Activated CD4-positive, alpha-beta memory T cell treated with anti-CD3 and anti-CD28 coated beads for 36 hours (primary cell): ENCODE measurements around the gene PLA2G1B. TPM values are rescaled to one million over a fixed set of nuclear protein-coding genes. Genes with fewer than 3 reads are reported as not detected.

Experiments
- CTCF ChIA-PET: fragments of 350-600 bp; sonication (Branson Sonifier 250); formaldehyde crosslinking; loops from one replicate; lab custom pipeline; 2021; ENCODE audit warnings: antibody characterized with exemption, inconsistent platforms; lab: Charles Lee
- POLR2A ChIA-PET: fragments of 350-600 bp; sonication (Branson Sonifier 250); formaldehyde crosslinking; loops from one replicate; lab custom pipeline; 2021; ENCODE audit warnings: antibody characterized with exemption; lab: Charles Lee
- DNase-seq: peaks from one replicate; pipeline ENCODE4 v3.0.0-alpha.2; 2020
- H3K27ac Mint-ChIP-seq: one replicate; pipeline ENCODE4 v1.8.0; 2021; ENCODE audit warnings: mixed read lengths
- H3K27me3 Mint-ChIP-seq: one replicate; pipeline ENCODE4 v1.8.0; 2021; ENCODE audit warnings: mixed read lengths
- H3K36me3 Mint-ChIP-seq: one replicate; pipeline ENCODE4 v1.8.0; 2021; ENCODE audit warnings: mixed read lengths
- H3K4me1 Mint-ChIP-seq: one replicate; pipeline ENCODE4 v1.8.0; 2021; ENCODE audit warnings: low read depth, mixed read lengths
- H3K4me3 Mint-ChIP-seq: one replicate; pipeline ENCODE4 v1.8.0; 2021; ENCODE audit warnings: mild to moderate bottlenecking, mixed read lengths
- H3K9me3 Mint-ChIP-seq: one replicate; pipeline ENCODE4 v1.8.0; 2021; ENCODE audit warnings: mixed read lengths
- intact Hi-C: fragments of 100-400 bp; cut with micrococcal nuclease; formaldehyde crosslinking; loops from one replicate; pipeline ENCODE4 v1.15.1; 2023
- total RNA-seq, 2 experiments: library from RNA; stranded (reverse); gene quantifications; one replicate each; pipeline ENCODE4 v1.2.3, GENCODE V29; 2021

PLA2G1B gene
- not detected for total RNA-seq

- ChIA-PET CTCF (interaction anchor here (1.0 to 2.1 kb wide), 6 partner anchors 10 to 254 kb away, joined by 3 to 10 read pairs (median 6); partner anchors contain the start of gene POP5), POLR2A (interaction anchor here (1.2 kb wide), 1 partner anchor 36 kb away, joined by 5 read pairs; the partner anchor contains the start of gene RNU4-2)
- Mint-ChIP-seq H3K27me3 (peaks cover 2% of the 10 kb centered on the region), H3K4me1 (peaks cover 2% of the 10 kb centered on the region), H3K9me3 (no peaks in the 10 kb centered on the region), H3K4me3 (no peak within 1 kb of the TSS), H3K36me3 (no peaks in the 10 kb centered on the region), H3K27ac (no peak within 1 kb of the TSS)
- intact Hi-C loops = no loop called here
- DNase-seq = no peak
Observed at GRCh38 chr12:120327593-120327992, at the start of gene PLA2G1B. PLA2G1B (minus strand) TSS chr12:120327779; CDS start chr12:120327753, 26 bp downstream.

GRCh38 chr12:120376934-120377572 is 49.5 kb upstream of the PLA2G1B start:
- peaks cover 35% of the 10 kb centered on the region for H3K27me3 Mint-ChIP-seq
- H3K27ac Mint-ChIP-seq = no peak overlapping the region
- H3K9me3 Mint-ChIP-seq = no peaks in the 10 kb centered on the region
- DNase-seq = no peak
- no peaks in the 10 kb centered on the region for H3K36me3 Mint-ChIP-seq
- ChIA-PET POLR2A (interaction anchor here (0.6 kb wide), 1 partner anchor 64 kb away, joined by 3 read pairs; no protein-coding TSS in a partner anchor), CTCF (interaction anchor here (0.9 kb wide), 1 partner anchor 9 kb away, joined by 3 read pairs; no protein-coding TSS in a partner anchor)
- H3K4me3 Mint-ChIP-seq = no peak overlapping the region
- intact Hi-C loops = no loop called here
- H3K4me1 Mint-ChIP-seq = no peaks in the 10 kb centered on the region

- Mint-ChIP-seq H3K4me1 (no peaks in the 10 kb centered on the region), H3K27ac (no peak overlapping the region), H3K9me3 (no peaks in the 10 kb centered on the region), H3K36me3 (no peaks in the 10 kb centered on the region), H3K27me3 (peaks cover 38% of the 10 kb centered on the region), H3K4me3 (no peak overlapping the region)
- DNase-seq = no peak
- CTCF ChIA-PET = interaction anchor here (0.9 kb wide), 1 partner anchor 9 kb away, joined by 3 read pairs; no protein-coding TSS in a partner anchor
- POLR2A ChIA-PET = no interaction called here
- intact Hi-C loops = no loop called here
Observed at GRCh38 chr12:120376416-120376815, 48.8 kb upstream of the PLA2G1B start.

GRCh38 chr12:120376009-120376408 is 48.4 kb upstream of the PLA2G1B start:
- H3K36me3 Mint-ChIP-seq = no peaks in the 10 kb centered on the region
- no peak for DNase-seq
- no peaks in the 10 kb centered on the region for H3K9me3 Mint-ChIP-seq
- intact Hi-C loops = no loop called here
- ChIA-PET POLR2A (no interaction called here), CTCF (interaction anchor here (0.9 to 2.2 kb wide), 2 partner anchors 8 to 19 kb away, joined by 3 to 6 read pairs; no protein-coding TSS in a partner anchor)
- H3K4me1 Mint-ChIP-seq = no peaks in the 10 kb centered on the region
- H3K27ac Mint-ChIP-seq = no peak overlapping the region
- no peak overlapping the region for H3K4me3 Mint-ChIP-seq
- peaks cover 38% of the 10 kb centered on the region for H3K27me3 Mint-ChIP-seq

- intact Hi-C loops = no loop called here
- H3K27me3 Mint-ChIP-seq = peaks cover 50% of the 10 kb centered on the region
- no peak for DNase-seq
- no peaks in the 10 kb centered on the region for H3K36me3 Mint-ChIP-seq
- H3K9me3 Mint-ChIP-seq = no peaks in the 10 kb centered on the region
- peaks cover 9% of the 10 kb centered on the region for H3K4me1 Mint-ChIP-seq
- H3K27ac Mint-ChIP-seq = no peak overlapping the region
- H3K4me3 Mint-ChIP-seq = no peak overlapping the region
- ChIA-PET CTCF (no interaction called here), POLR2A (interaction anchor here (0.6 to 0.7 kb wide), 2 partner anchors 26 to 1403 kb away, joined by 3 read pairs; no protein-coding TSS in a partner anchor)
Observed at GRCh38 chr12:120373683-120374082, 46.1 kb upstream of the PLA2G1B start.

GRCh38 chr12:120370343-120371243 is 43.0 kb upstream of the PLA2G1B start:
- peaks cover 16% of the 10 kb centered on the region for H3K4me1 Mint-ChIP-seq
- H3K27ac Mint-ChIP-seq = no peak overlapping the region
- H3K4me3 Mint-ChIP-seq = peak overlapping the region; percentile 64
- peaks cover 60% of the 10 kb centered on the region for H3K27me3 Mint-ChIP-seq
- intact Hi-C loops = no loop called here
- DNase-seq = no peak
- CTCF ChIA-PET = no interaction called here
- POLR2A ChIA-PET = no interaction called here
- H3K36me3 Mint-ChIP-seq = no peaks in the 10 kb centered on the region
- H3K9me3 Mint-ChIP-seq = no peaks in the 10 kb centered on the region

- H3K4me1 Mint-ChIP-seq = peaks cover 16% of the 10 kb centered on the region
- H3K27ac Mint-ChIP-seq = no peak overlapping the region
- peak overlapping the region; percentile 64 for H3K4me3 Mint-ChIP-seq
- H3K36me3 Mint-ChIP-seq = no peaks in the 10 kb centered on the region
- POLR2A ChIA-PET = no interaction called here
- DNase-seq = no peak
- peaks cover 65% of the 10 kb centered on the region for H3K27me3 Mint-ChIP-seq
- intact Hi-C loops = no loop called here
- CTCF ChIA-PET = no interaction called here
- H3K9me3 Mint-ChIP-seq = no peaks in the 10 kb centered on the region
Observed at GRCh38 chr12:120369603-120370342, 42.2 kb upstream of the PLA2G1B start.

- Mint-ChIP-seq H3K27me3 (peaks cover 66% of the 10 kb centered on the region), H3K9me3 (no peaks in the 10 kb centered on the region), H3K4me3 (peak within 1 kb of the TSS; percentile 64), H3K36me3 (no peaks in the 10 kb centered on the region), H3K27ac (no peak within 1 kb of the TSS), H3K4me1 (peaks cover 16% of the 10 kb centered on the region)
- CTCF ChIA-PET = interaction anchor here (0.9 kb wide), 1 partner anchor 128 kb away, joined by 3 read pairs; no protein-coding TSS in a partner anchor
- intact Hi-C loops = no loop called here
- DNase-seq = no peak
- POLR2A ChIA-PET = interaction anchor here (1.3 kb wide), 1 partner anchor 15 kb away, joined by 3 read pairs; no protein-coding TSS in a partner anchor
Observed at GRCh38 chr12:120368789-120369602, 41.4 kb upstream of the PLA2G1B start, which contains the start of gene MSI1. MSI1 (minus strand) TSS chr12:120369164; CDS start chr12:120369091, 73 bp downstream.

- H3K27me3 Mint-ChIP-seq = peaks cover 71% of the 10 kb centered on the region
- no peaks in the 10 kb centered on the region for H3K36me3 Mint-ChIP-seq
Observed at GRCh38 chr12:120367924-120368788, 40.6 kb upstream of the PLA2G1B start.

More at GRCh38 chr12:120367924-120368788, 40.6 kb upstream of the PLA2G1B start:
- Mint-ChIP-seq H3K4me3 (peak overlapping the region; percentile 61), H3K4me1 (peaks cover 16% of the 10 kb centered on the region), H3K27ac (no peak overlapping the region), H3K9me3 (no peaks in the 10 kb centered on the region)
- peak; percentile 67 for DNase-seq
- intact Hi-C loops = no loop called here
- ChIA-PET CTCF (interaction anchor here (0.6 to 3.5 kb wide), 17 partner anchors 8 to 511 kb away, joined by 3 to 24 read pairs (median 4); partner anchors contain the start of genes COX6A1, PLA2G1B and SIRT4), POLR2A (interaction anchor here (0.6 to 1.3 kb wide), 3 partner anchors 14 to 75 kb away, joined by 3 to 4 read pairs (median 4); partner anchors contain the start of gene RNU4-1)
